ENCODE data around the gene ARRB2.

ARRB2 gene

DNA sequence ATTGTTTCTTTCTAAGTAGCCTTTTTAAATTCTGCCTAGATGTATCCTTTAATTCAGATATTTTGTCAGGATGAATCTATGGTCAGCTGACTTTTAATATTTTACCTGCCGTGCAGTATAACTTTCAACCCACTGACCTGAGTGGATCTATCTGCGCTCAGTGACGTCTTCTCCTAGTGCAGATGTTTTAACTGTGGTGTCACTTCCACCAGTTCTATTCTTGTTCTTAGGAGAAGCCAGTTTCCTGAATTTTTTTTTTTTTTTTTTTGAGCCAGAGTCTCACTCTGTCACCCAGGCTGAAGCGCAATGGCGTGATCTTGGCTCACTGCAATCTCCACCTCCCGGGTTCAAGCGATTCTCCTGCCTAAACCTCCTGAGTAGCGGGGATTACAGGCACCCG lies 56.3 kb downstream of the ARRB2 start:
- no peak for DNase-seq

DNA sequence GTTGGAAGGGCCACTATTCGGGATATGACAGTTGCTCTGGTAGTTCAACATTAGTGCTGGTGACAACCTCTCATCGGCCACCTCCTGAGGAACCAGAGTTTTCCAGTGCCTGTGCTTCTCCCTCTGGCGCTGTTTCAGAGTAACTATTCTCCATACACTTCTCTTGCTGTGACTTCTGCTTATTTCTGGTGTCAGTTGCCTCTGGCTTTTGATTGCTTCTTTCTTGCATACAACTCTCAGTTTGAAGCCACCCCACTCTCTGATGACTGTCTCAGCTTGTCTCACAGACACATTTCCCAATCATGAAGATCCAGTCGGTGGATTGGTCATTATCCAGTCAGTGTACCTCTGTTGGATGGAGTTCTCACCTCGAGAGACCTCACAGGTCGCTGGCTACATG lies 57.9 kb downstream of the ARRB2 start:
- DNase-seq: no peak

DNA sequence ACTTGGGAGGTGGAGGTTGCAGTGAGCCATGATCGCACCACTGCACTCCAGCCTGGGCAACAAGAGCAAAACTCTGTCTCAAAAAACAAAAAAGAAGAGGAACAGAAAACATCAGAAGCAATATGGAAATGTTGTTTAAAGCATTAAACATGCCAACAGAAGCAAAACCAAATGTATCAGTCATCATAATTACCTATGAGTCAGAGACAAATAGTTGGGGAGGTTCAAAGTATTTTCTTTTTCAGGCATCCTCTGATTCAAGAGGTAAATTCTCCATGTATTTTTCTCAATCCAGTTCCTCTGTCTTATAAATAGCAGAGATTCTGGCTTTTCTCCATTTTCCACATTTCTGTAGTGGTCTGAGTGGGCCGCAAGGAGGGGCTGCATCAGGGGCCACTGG lies 59.2 kb downstream of the ARRB2 start:
- no peak for DNase-seq
